Neural progenitor cell (in vitro differentiated cells): ENCODE data around the gene PDGFD. TPM values are rescaled to one million over a fixed set of nuclear protein-coding genes. Genes with fewer than 3 reads are reported as not detected.

ENCODE experiments used
- DNase-seq: peaks from one replicate; pipeline ENCODE4 v3.0.0-alpha.2; 2016; ENCODE audit warnings: low spot score
- H2AFZ ChIP-seq: fragments of 200-600 bp; sonication (generic); replicated peaks from 2 replicates; pipeline ENCODE4 v1.6.1; 2016; ENCODE audit warnings: antibody characterized with exemption
- H3F3A ChIP-seq: fragments of 200-600 bp; sonication (generic); 2 replicates; pipeline ENCODE4 v1.6.1; 2016; ENCODE audit warnings: antibody characterized with exemption, low read depth
- H3K27ac ChIP-seq: fragments of 200-600 bp; sonication (generic); 2 replicates; pipeline ENCODE4 v1.5.1; 2016; ENCODE audit warnings: mild to moderate bottlenecking
- H3K27me3 ChIP-seq: fragments of 200-600 bp; sonication (generic); 2 replicates; pipeline ENCODE4 v1.6.1; 2016; ENCODE audit warnings: mild to moderate bottlenecking, moderate library complexity
- H3K36me3 ChIP-seq: fragments of 200-600 bp; sonication (generic); 2 replicates; pipeline ENCODE4 v1.5.1; 2016
- H3K4me1 ChIP-seq: fragments of 200-600 bp; sonication (generic); 2 replicates; pipeline ENCODE4 v1.6.1; 2016; ENCODE audit warnings: mixed run types
- H3K4me2 ChIP-seq: fragments of 200-600 bp; sonication (generic); 2 replicates; pipeline ENCODE4 v1.6.1; 2016
- H3K4me3 ChIP-seq: fragments of 200-600 bp; sonication (generic); 2 replicates; pipeline ENCODE4 v1.5.1; 2016
- H3K79me2 ChIP-seq: fragments of 200-600 bp; sonication (generic); 2 replicates; pipeline ENCODE4 v1.6.1; 2016; ENCODE audit warnings: low read depth
- H3K9ac ChIP-seq: fragments of 200-600 bp; sonication (generic); 2 replicates; pipeline ENCODE4 v1.6.1; 2016
- H3K9me3 ChIP-seq: fragments of 200-600 bp; sonication (generic); 2 replicates; pipeline ENCODE4 v1.5.1; 2016; ENCODE audit warnings: low read depth
- H4K20me1 ChIP-seq: fragments of 200-600 bp; sonication (generic); 2 replicates; pipeline ENCODE4 v1.6.1; 2016; ENCODE audit warnings: low read depth
- H3K27ac Mint-ChIP-seq: 3 replicates; pipeline ENCODE4 v1.8.0; 2021; ENCODE audit warnings: mixed read lengths
- H3K27me3 Mint-ChIP-seq: 2 replicates; pipeline ENCODE4 v1.8.0; 2022; ENCODE audit warnings: low read depth, mild to moderate bottlenecking, inconsistent platforms, moderate library complexity, mixed read lengths; ENCODE audit not compliant: insufficient read depth
- H3K36me3 Mint-ChIP-seq: 3 replicates; pipeline ENCODE4 v1.8.0; 2021; ENCODE audit warnings: mixed read lengths
- H3K4me1 Mint-ChIP-seq: 3 replicates; pipeline ENCODE4 v1.8.0; 2021; ENCODE audit warnings: mixed read lengths
- H3K4me3 Mint-ChIP-seq: 3 replicates; pipeline ENCODE4 v1.8.0; 2021; ENCODE audit warnings: mild to moderate bottlenecking, moderate library complexity, mixed read lengths
- H3K9me3 Mint-ChIP-seq: 3 replicates; pipeline ENCODE4 v1.8.0; 2020; ENCODE audit warnings: mixed read lengths
- CTCF ChIP-seq: fragments of 200-600 bp; sonication (generic); IDR thresholded peaks from 2 replicates; pipeline ENCODE4 v1.5.1; 2017; ENCODE audit warnings: antibody characterized with exemption, mild to moderate bottlenecking
- EZH2 ChIP-seq: fragments of 200-600 bp; sonication (generic); IDR thresholded peaks from 2 replicates; pipeline ENCODE4 v1.6.1; 2017; ENCODE audit warnings: antibody characterized with exemption, mild to moderate bottlenecking, moderate library complexity
- EZH2phosphoT487 ChIP-seq: fragments of 200-600 bp; sonication (generic); IDR thresholded peaks from 2 replicates; pipeline ENCODE4 v1.6.1; 2017; ENCODE audit warnings: antibody characterized with exemption
- total RNA-seq: library from RNA; depleted of rRNA; stranded (reverse); fragments of >200 nt; gene quantifications from 2 replicates; pipeline ENCODE4 v1.2.3, GENCODE V29; 2015; ENCODE audit warnings: low replicate concordance

Gene PDGFD
- total RNA-seq, 1 donor from 2014 or later, result 3.7 TPM

GRCh38 chr11:104036995-104037394 is 127.0 kb downstream of the PDGFD start:
- H4K20me1 ChIP-seq, result no peaks in the 10 kb centered on the region
- H3K9me3 Mint-ChIP-seq, result peaks cover 6% of the 10 kb centered on the region
- no peak for TF ChIP-seq EZH2phosphoT487
- H3K36me3 ChIP-seq, result no peaks in the 10 kb centered on the region
- H3K27me3 Mint-ChIP-seq, result peaks cover 3% of the 10 kb centered on the region
- no peak overlapping the region for H2AFZ ChIP-seq
- DNase-seq, result no peak
- H3K27ac Mint-ChIP-seq, result no peak overlapping the region
- H3K4me1 Mint-ChIP-seq, result no peaks in the 10 kb centered on the region
- H3K27ac ChIP-seq, result no peak overlapping the region
- H3K79me2 ChIP-seq, result no peaks in the 10 kb centered on the region
- H3K4me3 Mint-ChIP-seq, result no peak overlapping the region
- no peaks in the 10 kb centered on the region for H3K9me3 ChIP-seq
- H3K4me2 ChIP-seq, result no peak overlapping the region
- no peaks in the 10 kb centered on the region for H3F3A ChIP-seq
- H3K4me1 ChIP-seq, result no peaks in the 10 kb centered on the region
- H3K9ac ChIP-seq, result no peak overlapping the region
- no peaks in the 10 kb centered on the region for H3K36me3 Mint-ChIP-seq
- no peaks in the 10 kb centered on the region for H3K27me3 ChIP-seq
- no peak overlapping the region for H3K4me3 ChIP-seq

- H3K9me3 Mint-ChIP-seq, result peaks cover 9% of the 10 kb centered on the region
- H3K9me3 ChIP-seq, result no peaks in the 10 kb centered on the region
- H3F3A ChIP-seq, result no peaks in the 10 kb centered on the region
- no peaks in the 10 kb centered on the region for H3K79me2 ChIP-seq
- no peak for DNase-seq
- H3K27me3 Mint-ChIP-seq, result peaks cover 3% of the 10 kb centered on the region
- no peaks in the 10 kb centered on the region for H3K36me3 ChIP-seq
- H3K4me1 ChIP-seq, result no peaks in the 10 kb centered on the region
- no peak for TF ChIP-seq EZH2phosphoT487
- no peak for TF ChIP-seq EZH2
- TF ChIP-seq CTCF, result no peak
- no peak within 1 kb of the TSS for H2AFZ ChIP-seq
- no peak within 1 kb of the TSS for H3K4me3 ChIP-seq
- H3K36me3 Mint-ChIP-seq, result no peaks in the 10 kb centered on the region
- H3K9ac ChIP-seq, result no peak within 1 kb of the TSS
- H3K27me3 ChIP-seq, result no peaks in the 10 kb centered on the region
- no peaks in the 10 kb centered on the region for H4K20me1 ChIP-seq
- H3K4me2 ChIP-seq, result no peak within 1 kb of the TSS
- no peak within 1 kb of the TSS for H3K27ac ChIP-seq
- H3K4me3 Mint-ChIP-seq, result no peak within 1 kb of the TSS
- H3K27ac Mint-ChIP-seq, result no peak within 1 kb of the TSS
- no peaks in the 10 kb centered on the region for H3K4me1 Mint-ChIP-seq
These were observed 127.4 kb downstream of the PDGFD start, which contains the start of gene DDI1 for GRCh38 chr11:104036588-104036987. Gene DDI1 (plus strand): TSS chr11:104036640. CDS start chr11:104036823, 183 bp downstream.

- H3K27me3 ChIP-seq, result no peaks in the 10 kb centered on the region
- Mint-ChIP-seq H3K27ac (no peak overlapping the region), H3K4me3 (no peak overlapping the region), H3K9me3 (peaks cover 10% of the 10 kb centered on the region), H3K27me3 (peaks cover 3% of the 10 kb centered on the region), H3K4me1 (no peaks in the 10 kb centered on the region), H3K36me3 (no peaks in the 10 kb centered on the region)
- no peaks in the 10 kb centered on the region for H3F3A ChIP-seq
- H3K79me2 ChIP-seq, result no peaks in the 10 kb centered on the region
- H3K4me3 ChIP-seq, result no peak overlapping the region
- H3K4me1 ChIP-seq, result no peaks in the 10 kb centered on the region
- H3K9me3 ChIP-seq, result no peaks in the 10 kb centered on the region
- no peak overlapping the region for H2AFZ ChIP-seq
- H3K9ac ChIP-seq, result no peak overlapping the region
- TF ChIP-seq CTCF (no peak), EZH2 (no peak), EZH2phosphoT487 (no peak)
- no peaks in the 10 kb centered on the region for H3K36me3 ChIP-seq
- DNase-seq, result no peak
- H4K20me1 ChIP-seq, result no peaks in the 10 kb centered on the region
- no peak overlapping the region for H3K27ac ChIP-seq
- no peak overlapping the region for H3K4me2 ChIP-seq
These were observed 130.4 kb downstream of the PDGFD start for GRCh38 chr11:104033561-104033960.

- H3K4me3 Mint-ChIP-seq, result no peak overlapping the region
- H3K36me3 ChIP-seq, result no peaks in the 10 kb centered on the region
- H3K27ac ChIP-seq, result no peak overlapping the region
- no peaks in the 10 kb centered on the region for H4K20me1 ChIP-seq
- H3K4me2 ChIP-seq, result no peak overlapping the region
- no peaks in the 10 kb centered on the region for H3K4me1 ChIP-seq
- H3K79me2 ChIP-seq, result no peaks in the 10 kb centered on the region
- DNase-seq, result no peak
- peaks cover 10% of the 10 kb centered on the region for H3K9me3 Mint-ChIP-seq
- TF ChIP-seq CTCF, result no peak
- TF ChIP-seq EZH2phosphoT487, result no peak
- TF ChIP-seq EZH2, result no peak
- peaks cover 3% of the 10 kb centered on the region for H3K27me3 Mint-ChIP-seq
- no peak overlapping the region for H3K27ac Mint-ChIP-seq
- H2AFZ ChIP-seq, result no peak overlapping the region
- H3K9ac ChIP-seq, result no peak overlapping the region
- no peak overlapping the region for H3K4me3 ChIP-seq
- no peaks in the 10 kb centered on the region for H3K4me1 Mint-ChIP-seq
- H3K36me3 Mint-ChIP-seq, result no peaks in the 10 kb centered on the region
- no peaks in the 10 kb centered on the region for H3K9me3 ChIP-seq
- H3F3A ChIP-seq, result no peaks in the 10 kb centered on the region
- no peaks in the 10 kb centered on the region for H3K27me3 ChIP-seq
These were observed 130.8 kb downstream of the PDGFD start for GRCh38 chr11:104033134-104033533.
